Parathyroid adenoma (tissue), 2 donors: Measurements from ENCODE around the gene DUSP12.
A peak's percentile ranks its signal among the peaks of the same experiment; 100 is the strongest.
"Not testable (repeated sequence)": the region's sequence is repeated elsewhere in the genome, so short reads cannot be mapped to it uniquely, and the experiment has no call there.

Experiments used
- H2AFZ ChIP-seq: fragments of 300-600 bp; sonication (generic); one replicate; pipeline ENCODE4 v1.7.0; 2017; ENCODE audit warnings: antibody characterized with exemption, mild to moderate bottlenecking
- H3K27ac ChIP-seq: fragments of 300-600 bp; sonication (generic); one replicate; pipeline ENCODE4 v1.7.0; 2017
- H3K27me3 ChIP-seq: fragments of 300-600 bp; sonication (generic); one replicate; pipeline ENCODE4 v1.7.0; 2017; ENCODE audit warnings: low read length; ENCODE audit not compliant: control insufficient read depth, insufficient read depth
- H3K36me3 ChIP-seq: fragments of 300-600 bp; sonication (generic); one replicate; pipeline ENCODE4 v1.7.0; 2017; ENCODE audit warnings: low read length; ENCODE audit not compliant: control insufficient read depth, insufficient read depth
- H3K4me1 ChIP-seq: fragments of 300-600 bp; sonication (generic); one replicate; pipeline ENCODE4 v1.7.0; 2017; ENCODE audit warnings: control low read depth
- H3K4me2 ChIP-seq: fragments of 300-600 bp; sonication (generic); one replicate; pipeline ENCODE4 v1.7.0; 2017; ENCODE audit warnings: low read length
- H3K4me3 ChIP-seq: fragments of 300-600 bp; sonication (generic); one replicate; pipeline ENCODE4 v1.7.0; 2017; ENCODE audit warnings: low read depth, low read length
- H3K79me2 ChIP-seq: fragments of 300-600 bp; sonication (generic); one replicate; pipeline ENCODE4 v1.7.0; 2017; ENCODE audit warnings: control low read depth
- H3K9ac ChIP-seq: fragments of 300-600 bp; sonication (generic); one replicate; pipeline ENCODE4 v1.7.0; 2017; ENCODE audit warnings: mild to moderate bottlenecking
- H3K9me3 ChIP-seq: fragments of 300-600 bp; sonication (generic); one replicate; pipeline ENCODE4 v1.7.0; 2017; ENCODE audit warnings: low read length; ENCODE audit not compliant: control insufficient read depth
- TF ChIP-seq, protein P1 (sequence below): fragments of 300-600 bp; sonication (generic); IDR thresholded peaks from one replicate; pipeline ENCODE4 v1.7.0; 2017; ENCODE audit warnings: antibody characterized with exemption, mild to moderate bottlenecking
- donor health status: primary hyperparathyroidism.

Gene DUSP12

DNA sequence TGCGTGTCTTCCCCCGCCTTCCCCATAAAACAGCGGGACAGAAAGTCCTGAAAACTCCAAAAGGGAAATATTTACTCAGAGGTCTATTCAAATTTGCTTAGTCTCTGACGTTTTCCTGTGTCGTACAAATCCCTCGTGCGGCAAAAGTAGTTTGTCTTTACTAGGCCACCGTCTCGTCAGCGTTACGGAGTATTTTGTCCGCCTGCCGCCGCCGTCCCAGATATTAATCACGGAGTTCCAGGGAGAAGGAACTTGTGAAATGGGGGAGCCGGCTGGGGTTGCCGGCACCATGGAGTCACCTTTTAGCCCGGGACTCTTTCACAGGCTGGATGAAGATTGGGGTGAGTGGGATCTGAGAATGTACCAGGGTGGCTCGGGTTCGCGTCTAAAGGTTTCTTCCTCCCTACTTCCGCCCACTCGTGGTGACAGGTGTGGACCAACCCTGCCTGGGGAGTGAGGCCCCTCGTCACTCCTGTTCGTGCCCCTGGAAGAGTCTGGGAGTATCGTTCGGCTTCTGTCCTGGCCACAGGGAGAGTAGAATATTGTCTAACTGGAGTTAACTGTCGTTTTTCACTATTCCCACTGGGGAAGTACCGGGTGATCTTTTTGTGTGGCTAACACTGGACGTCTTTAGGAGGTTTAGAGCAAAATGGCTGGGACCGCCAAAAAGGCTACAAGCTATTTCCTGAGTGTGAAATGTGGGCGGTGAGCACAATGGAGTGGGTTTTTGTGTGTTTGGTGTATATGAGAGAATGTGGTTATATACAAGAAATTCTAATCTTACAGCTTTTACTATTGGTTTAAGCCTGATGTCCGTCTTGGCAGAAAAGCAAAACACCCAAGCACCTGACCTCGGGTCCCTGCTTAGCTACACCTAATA lies 16.8 kb downstream of the DUSP12 start, which contains the start of gene ATF6:
Gene ATF6 (plus strand): TSS at position 219 of the 880 bp plus-strand sequence. CDS start 41 bp downstream, at position 260.
- Histone ChIP-seq H3K9me3 (no peaks in the 10 kb centered on the region), H3K27ac (peak within 1 kb of the TSS; percentile 85), H3K36me3 (no peaks in the 10 kb centered on the region), H3K4me2 (peak within 1 kb of the TSS; percentile 70), H3K4me3 (peak within 1 kb of the TSS; percentile 74), H3K4me1 (peaks cover 3% of the 10 kb centered on the region), H3K9ac (peak within 1 kb of the TSS; percentile 38), H2AFZ (peak within 1 kb of the TSS; percentile 72), H3K79me2 (peaks cover 9% of the 10 kb centered on the region), H3K27me3 (no peaks in the 10 kb centered on the region)
- TF ChIP-seq, protein P1, sequence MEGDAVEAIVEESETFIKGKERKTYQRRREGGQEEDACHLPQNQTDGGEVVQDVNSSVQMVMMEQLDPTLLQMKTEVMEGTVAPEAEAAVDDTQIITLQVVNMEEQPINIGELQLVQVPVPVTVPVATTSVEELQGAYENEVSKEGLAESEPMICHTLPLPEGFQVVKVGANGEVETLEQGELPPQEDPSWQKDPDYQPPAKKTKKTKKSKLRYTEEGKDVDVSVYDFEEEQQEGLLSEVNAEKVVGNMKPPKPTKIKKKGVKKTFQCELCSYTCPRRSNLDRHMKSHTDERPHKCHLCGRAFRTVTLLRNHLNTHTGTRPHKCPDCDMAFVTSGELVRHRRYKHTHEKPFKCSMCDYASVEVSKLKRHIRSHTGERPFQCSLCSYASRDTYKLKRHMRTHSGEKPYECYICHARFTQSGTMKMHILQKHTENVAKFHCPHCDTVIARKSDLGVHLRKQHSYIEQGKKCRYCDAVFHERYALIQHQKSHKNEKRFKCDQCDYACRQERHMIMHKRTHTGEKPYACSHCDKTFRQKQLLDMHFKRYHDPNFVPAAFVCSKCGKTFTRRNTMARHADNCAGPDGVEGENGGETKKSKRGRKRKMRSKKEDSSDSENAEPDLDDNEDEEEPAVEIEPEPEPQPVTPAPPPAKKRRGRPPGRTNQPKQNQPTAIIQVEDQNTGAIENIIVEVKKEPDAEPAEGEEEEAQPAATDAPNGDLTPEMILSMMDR, result no peak

DNA sequence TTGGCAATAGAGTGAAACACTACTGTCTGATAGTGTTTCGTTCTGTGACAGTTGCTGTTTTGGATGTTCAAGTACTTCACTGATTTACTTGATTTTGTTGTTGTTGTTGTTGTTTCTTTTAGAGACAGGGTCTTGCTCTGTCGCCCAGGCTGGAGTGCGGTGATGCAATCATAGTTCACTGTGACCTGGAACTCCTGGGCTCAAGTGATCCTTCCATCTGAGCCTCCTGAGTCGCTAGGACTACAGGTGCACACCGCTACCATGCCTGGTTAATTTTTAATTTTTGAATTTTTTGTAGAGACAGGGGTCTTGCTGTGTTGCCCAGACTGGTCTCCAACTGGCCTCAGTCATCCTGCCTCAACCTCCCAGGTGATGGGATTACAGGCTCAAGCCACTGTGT lies 18.9 kb downstream of the DUSP12 start:
- Histone ChIP-seq H3K9me3 (no peaks in the 10 kb centered on the region), H3K9ac (no peak overlapping the region), H3K4me1 (peaks cover 3% of the 10 kb centered on the region), H3K79me2 (peaks cover 9% of the 10 kb centered on the region), H3K4me3 (no peak overlapping the region), H3K36me3 (no peaks in the 10 kb centered on the region), H3K27me3 (no peaks in the 10 kb centered on the region), H2AFZ (no peak overlapping the region), H3K4me2 (no peak overlapping the region), H3K27ac (no peak overlapping the region)
- TF ChIP-seq, protein P1, result no peak

DNA sequence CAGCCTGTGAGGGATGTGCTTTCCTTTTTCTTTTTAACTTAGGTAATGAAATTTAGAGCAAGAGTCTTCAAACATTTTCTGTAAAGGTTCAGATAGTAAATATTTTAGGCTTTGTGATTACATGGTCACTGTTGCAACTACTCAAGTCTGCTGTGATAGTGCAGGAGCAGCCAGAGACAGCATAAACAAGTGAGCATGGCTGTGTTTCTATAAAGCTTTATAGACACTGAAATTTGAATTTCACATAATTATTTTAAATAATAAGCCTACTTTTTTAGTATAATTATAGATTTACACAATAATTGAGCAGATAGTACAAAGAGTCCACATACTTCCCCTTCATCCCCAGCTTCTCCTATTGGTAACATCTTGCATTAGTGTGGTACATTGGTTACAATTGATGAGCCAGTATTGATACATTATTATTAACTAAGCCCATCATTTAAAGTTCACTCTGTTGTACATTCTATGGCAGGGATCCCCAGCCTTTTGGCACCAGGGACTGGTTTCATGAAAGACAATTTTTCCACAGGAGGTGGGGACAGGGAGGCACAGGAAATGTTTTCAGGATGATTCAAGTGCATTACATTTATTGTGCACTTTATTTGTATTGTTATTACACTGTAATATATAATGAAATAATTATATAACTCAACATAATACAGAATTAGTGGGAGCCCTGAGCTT lies 19.5 kb downstream of the DUSP12 start:
- H3K4me1 ChIP-seq, result peaks cover 3% of the 10 kb centered on the region
- H2AFZ ChIP-seq, result no peak overlapping the region

DNA sequence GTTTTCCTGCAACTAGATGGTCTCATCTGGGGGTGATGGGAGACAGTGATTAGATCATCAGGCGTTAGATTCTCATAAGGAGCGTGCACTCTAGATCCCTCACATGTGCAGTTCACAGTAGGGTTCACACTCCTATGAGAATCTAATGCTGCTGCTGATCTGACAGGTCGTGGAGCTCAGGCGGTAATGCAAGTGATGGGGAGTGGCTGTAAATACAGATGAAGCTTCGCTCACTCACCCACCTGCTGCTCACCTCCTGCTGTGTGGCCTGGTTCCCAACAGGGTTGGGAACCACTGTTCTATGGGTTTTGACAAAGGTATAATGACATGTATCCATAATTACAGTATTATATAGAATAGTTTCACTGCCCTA lies 20.1 kb downstream of the DUSP12 start:
- H3K4me2 ChIP-seq, H3K9ac ChIP-seq, H2AFZ ChIP-seq, H3K36me3 ChIP-seq, H3K27me3 ChIP-seq, H3K79me2 ChIP-seq, H3K4me3 ChIP-seq, H3K4me1 ChIP-seq, H3K27ac ChIP-seq, H3K9me3 ChIP-seq: not testable (repeated sequence)

More for the DNA sequence above, 19.5 kb downstream of the DUSP12 start:
- peaks cover 9% of the 10 kb centered on the region for H3K79me2 ChIP-seq
- TF ChIP-seq, protein P1, result no peak
- H3K4me2 ChIP-seq, result no peak overlapping the region
- H3K9ac ChIP-seq, result no peak overlapping the region
- H3K4me3 ChIP-seq, result no peak overlapping the region
- H3K27ac ChIP-seq, result no peak overlapping the region
- no peaks in the 10 kb centered on the region for H3K27me3 ChIP-seq
- H3K36me3 ChIP-seq, result no peaks in the 10 kb centered on the region
- H3K9me3 ChIP-seq, result no peaks in the 10 kb centered on the region

DNA sequence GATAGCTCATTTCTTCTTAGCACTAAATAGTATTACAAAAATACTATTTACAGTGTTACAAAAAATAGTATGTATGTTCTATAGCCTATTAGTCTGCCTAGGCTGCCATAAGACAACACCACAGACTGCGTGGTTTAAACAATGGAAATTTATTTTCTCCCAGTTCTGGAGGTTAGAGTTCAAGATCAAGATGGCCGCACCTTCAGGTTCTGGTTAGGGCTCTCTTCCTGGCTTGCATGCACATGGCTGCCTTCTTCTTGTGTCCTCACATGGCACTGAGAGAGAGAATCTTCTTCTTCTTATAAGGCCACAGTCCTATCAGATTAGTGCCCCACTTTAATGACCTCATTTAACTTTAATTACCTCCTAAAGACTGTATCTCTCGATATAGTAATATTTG lies 20.7 kb downstream of the DUSP12 start:
- Histone ChIP-seq H3K27ac (no peak overlapping the region), H3K4me3 (no peak overlapping the region), H3K36me3 (no peaks in the 10 kb centered on the region), H3K9ac (no peak overlapping the region), H3K9me3 (no peaks in the 10 kb centered on the region), H2AFZ (no peak overlapping the region), H3K4me2 (no peak overlapping the region), H3K4me1 (peaks cover 3% of the 10 kb centered on the region), H3K79me2 (peaks cover 9% of the 10 kb centered on the region), H3K27me3 (no peaks in the 10 kb centered on the region)
- TF ChIP-seq, protein P1, result no peak
